HepG2 (cell line): ENCODE data around the gene DSTN.

Experiments used
- KLF6 ChIP-seq: IDR thresholded peaks from 2 replicates; pipeline ENCODE4 v1.8.0; 2016; ENCODE audit warnings: missing biosample characterization, missing genetic modification reagents
- MXI1 ChIP-seq: IDR thresholded peaks from 3 replicates; pipeline ENCODE4 v1.6.1; 2012; ENCODE audit warnings: low read depth, low read length, inconsistent platforms, borderline replicate concordance
- POLR2A ChIP-seq, 2 experiments: IDR thresholded peaks; 2 replicates each; pipeline ENCODE4 v1.6.1; 2011; ENCODE audit warnings: low read depth in 2 of 2, low read length in 2 of 2, mild to moderate bottlenecking in 1 of 2, moderate library complexity in 1 of 2; ENCODE audit not compliant: insufficient read depth in 1 of 2
- RFX1 ChIP-seq: fragments of 450-650 bp; IDR thresholded peaks from 2 replicates; pipeline ENCODE4 v1.6.1; 2017
- SMAD9 ChIP-seq: sonication (generic); formaldehyde crosslinking; IDR thresholded peaks from 2 replicates; pipeline ENCODE4 v1.5.1; 2020; ENCODE audit warnings: mild to moderate bottlenecking, missing genetic modification reagents
- YY1 ChIP-seq: IDR thresholded peaks from 2 replicates; pipeline ENCODE4 v1.6.1; 2011; ENCODE audit warnings: low read length, low read depth, moderate library complexity, mild to moderate bottlenecking; ENCODE audit not compliant: insufficient read depth, insufficient replicate concordance
- ZNF549 ChIP-seq: sonication (generic); formaldehyde crosslinking; IDR thresholded peaks from 2 replicates; pipeline ENCODE4 v1.5.0; 2020; ENCODE audit warnings: missing genetic modification reagents
- ZNF567 ChIP-seq: sonication (generic); formaldehyde crosslinking; IDR thresholded peaks from 2 replicates; pipeline ENCODE4 v1.8.1; 2023; ENCODE audit warnings: mild to moderate bottlenecking, missing genetic modification reagents, borderline replicate concordance
- ZZZ3 ChIP-seq: sonication (generic); formaldehyde crosslinking; IDR thresholded peaks from 2 replicates; pipeline ENCODE4 v1.4.0; 2020; ENCODE audit warnings: missing genetic modification reagents, mild to moderate bottlenecking, borderline replicate concordance
- TF ChIP-seq, protein P1 (sequence below): sonication (generic); formaldehyde crosslinking; IDR thresholded peaks from 2 replicates; pipeline ENCODE4 v1.4.0; 2020; ENCODE audit warnings: missing genetic modification reagents
- TF ChIP-seq, protein P2 (sequence below): sonication (generic); formaldehyde crosslinking; IDR thresholded peaks from 2 replicates; pipeline ENCODE4 v1.4.0; 2020; ENCODE audit warnings: mild to moderate bottlenecking, missing genetic modification reagents, borderline replicate concordance
- TF ChIP-seq, protein P3 (sequence below): sonication (generic); formaldehyde crosslinking; IDR thresholded peaks from 2 replicates; pipeline ENCODE4 v1.5.0; 2020; ENCODE audit warnings: mild to moderate bottlenecking, missing genetic modification reagents, moderate library complexity

DNA sequence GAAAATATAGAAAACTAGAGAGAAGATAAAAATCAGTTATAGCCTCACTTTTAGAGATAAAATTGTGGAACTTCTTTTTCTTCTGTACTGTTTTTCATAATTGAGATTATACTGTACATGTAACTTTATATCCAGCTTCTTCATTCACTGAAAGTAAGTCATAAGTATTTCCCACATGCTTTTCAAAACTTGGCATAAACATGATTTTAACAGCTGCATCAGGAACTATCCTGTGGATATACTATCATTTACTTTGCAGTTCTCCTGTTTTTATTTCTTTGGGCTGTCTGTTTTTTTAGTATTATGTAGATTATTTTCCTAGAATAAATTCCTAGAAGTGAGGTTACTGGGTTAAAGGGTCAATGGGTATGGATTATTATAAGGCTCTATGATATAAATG is 14.8 kb downstream of the DSTN start:
- TF ChIP-seq YY1 (no peak), RFX1 (no peak), POLR2A (IDR thresholded peaks at IDR 0.05; ENCODE audit: insufficient read depth in 1 of 2, low read depth in 2 of 2, low read length in 2 of 2) (no peak), ZNF567 (CRISPR knock-in tag) (no peak), MXI1 (no peak), ZNF549 (CRISPR knock-in tag) (no peak), ZZZ3 (CRISPR knock-in tag) (no peak), KLF6 (no peak), SMAD9 (no peak)
- TF ChIP-seq, protein P1, sequence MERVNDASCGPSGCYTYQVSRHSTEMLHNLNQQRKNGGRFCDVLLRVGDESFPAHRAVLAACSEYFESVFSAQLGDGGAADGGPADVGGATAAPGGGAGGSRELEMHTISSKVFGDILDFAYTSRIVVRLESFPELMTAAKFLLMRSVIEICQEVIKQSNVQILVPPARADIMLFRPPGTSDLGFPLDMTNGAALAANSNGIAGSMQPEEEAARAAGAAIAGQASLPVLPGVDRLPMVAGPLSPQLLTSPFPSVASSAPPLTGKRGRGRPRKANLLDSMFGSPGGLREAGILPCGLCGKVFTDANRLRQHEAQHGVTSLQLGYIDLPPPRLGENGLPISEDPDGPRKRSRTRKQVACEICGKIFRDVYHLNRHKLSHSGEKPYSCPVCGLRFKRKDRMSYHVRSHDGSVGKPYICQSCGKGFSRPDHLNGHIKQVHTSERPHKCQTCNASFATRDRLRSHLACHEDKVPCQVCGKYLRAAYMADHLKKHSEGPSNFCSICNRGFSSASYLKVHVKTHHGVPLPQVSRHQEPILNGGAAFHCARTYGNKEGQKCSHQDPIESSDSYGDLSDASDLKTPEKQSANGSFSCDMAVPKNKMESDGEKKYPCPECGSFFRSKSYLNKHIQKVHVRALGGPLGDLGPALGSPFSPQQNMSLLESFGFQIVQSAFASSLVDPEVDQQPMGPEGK (CRISPR knock-in tag), result no peak
- TF ChIP-seq, protein P2, sequence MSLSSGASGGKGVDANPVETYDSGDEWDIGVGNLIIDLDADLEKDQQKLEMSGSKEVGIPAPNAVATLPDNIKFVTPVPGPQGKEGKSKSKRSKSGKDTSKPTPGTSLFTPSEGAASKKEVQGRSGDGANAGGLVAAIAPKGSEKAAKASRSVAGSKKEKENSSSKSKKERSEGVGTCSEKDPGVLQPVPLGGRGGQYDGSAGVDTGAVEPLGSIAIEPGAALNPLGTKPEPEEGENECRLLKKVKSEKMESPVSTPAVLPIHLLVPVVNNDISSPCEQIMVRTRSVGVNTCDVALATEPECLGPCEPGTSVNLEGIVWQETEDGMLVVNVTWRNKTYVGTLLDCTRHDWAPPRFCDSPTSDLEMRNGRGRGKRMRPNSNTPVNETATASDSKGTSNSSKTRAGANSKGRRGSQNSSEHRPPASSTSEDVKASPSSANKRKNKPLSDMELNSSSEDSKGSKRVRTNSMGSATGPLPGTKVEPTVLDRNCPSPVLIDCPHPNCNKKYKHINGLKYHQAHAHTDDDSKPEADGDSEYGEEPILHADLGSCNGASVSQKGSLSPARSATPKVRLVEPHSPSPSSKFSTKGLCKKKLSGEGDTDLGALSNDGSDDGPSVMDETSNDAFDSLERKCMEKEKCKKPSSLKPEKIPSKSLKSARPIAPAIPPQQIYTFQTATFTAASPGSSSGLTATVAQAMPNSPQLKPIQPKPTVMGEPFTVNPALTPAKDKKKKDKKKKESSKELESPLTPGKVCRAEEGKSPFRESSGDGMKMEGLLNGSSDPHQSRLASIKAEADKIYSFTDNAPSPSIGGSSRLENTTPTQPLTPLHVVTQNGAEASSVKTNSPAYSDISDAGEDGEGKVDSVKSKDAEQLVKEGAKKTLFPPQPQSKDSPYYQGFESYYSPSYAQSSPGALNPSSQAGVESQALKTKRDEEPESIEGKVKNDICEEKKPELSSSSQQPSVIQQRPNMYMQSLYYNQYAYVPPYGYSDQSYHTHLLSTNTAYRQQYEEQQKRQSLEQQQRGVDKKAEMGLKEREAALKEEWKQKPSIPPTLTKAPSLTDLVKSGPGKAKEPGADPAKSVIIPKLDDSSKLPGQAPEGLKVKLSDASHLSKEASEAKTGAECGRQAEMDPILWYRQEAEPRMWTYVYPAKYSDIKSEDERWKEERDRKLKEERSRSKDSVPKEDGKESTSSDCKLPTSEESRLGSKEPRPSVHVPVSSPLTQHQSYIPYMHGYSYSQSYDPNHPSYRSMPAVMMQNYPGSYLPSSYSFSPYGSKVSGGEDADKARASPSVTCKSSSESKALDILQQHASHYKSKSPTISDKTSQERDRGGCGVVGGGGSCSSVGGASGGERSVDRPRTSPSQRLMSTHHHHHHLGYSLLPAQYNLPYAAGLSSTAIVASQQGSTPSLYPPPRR (CRISPR knock-in tag), result no peak
- TF ChIP-seq, protein P3, sequence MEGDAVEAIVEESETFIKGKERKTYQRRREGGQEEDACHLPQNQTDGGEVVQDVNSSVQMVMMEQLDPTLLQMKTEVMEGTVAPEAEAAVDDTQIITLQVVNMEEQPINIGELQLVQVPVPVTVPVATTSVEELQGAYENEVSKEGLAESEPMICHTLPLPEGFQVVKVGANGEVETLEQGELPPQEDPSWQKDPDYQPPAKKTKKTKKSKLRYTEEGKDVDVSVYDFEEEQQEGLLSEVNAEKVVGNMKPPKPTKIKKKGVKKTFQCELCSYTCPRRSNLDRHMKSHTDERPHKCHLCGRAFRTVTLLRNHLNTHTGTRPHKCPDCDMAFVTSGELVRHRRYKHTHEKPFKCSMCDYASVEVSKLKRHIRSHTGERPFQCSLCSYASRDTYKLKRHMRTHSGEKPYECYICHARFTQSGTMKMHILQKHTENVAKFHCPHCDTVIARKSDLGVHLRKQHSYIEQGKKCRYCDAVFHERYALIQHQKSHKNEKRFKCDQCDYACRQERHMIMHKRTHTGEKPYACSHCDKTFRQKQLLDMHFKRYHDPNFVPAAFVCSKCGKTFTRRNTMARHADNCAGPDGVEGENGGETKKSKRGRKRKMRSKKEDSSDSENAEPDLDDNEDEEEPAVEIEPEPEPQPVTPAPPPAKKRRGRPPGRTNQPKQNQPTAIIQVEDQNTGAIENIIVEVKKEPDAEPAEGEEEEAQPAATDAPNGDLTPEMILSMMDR (CRISPR knock-in tag), result no peak
